Endodermal cell (in vitro differentiated cells): Measurements from ENCODE around the gene PLET1. TPM values are rescaled to one million over a fixed set of nuclear protein-coding genes. Genes with fewer than 3 reads are reported as not detected.

Experiments
- DNase-seq: peaks from one replicate; pipeline ENCODE4 v3.0.0-alpha.2; 2017
- H3K27ac ChIP-seq: 2 replicates; pipeline ENCODE4 v1.5.1; 2013; ENCODE audit warnings: mild to moderate bottlenecking, low read depth, low read length, moderate library complexity
- H3K27me3 ChIP-seq: 2 replicates; pipeline ENCODE4 v1.6.1; 2013; ENCODE audit warnings: mild to moderate bottlenecking, low read length, moderate library complexity; ENCODE audit not compliant: insufficient read depth, control insufficient read depth, poor library complexity, severe bottlenecking
- H3K36me3 ChIP-seq: 2 replicates; pipeline ENCODE4 v1.7.0; 2013; ENCODE audit warnings: mild to moderate bottlenecking, low read length, moderate library complexity; ENCODE audit not compliant: control insufficient read depth, insufficient read depth
- H3K4me1 ChIP-seq: one replicate; pipeline ENCODE4 v1.7.0; 2013; ENCODE audit warnings: low read length; ENCODE audit not compliant: control insufficient read depth, insufficient read depth
- H3K4me3 ChIP-seq: 2 replicates; pipeline ENCODE4 v1.5.1; 2013; ENCODE audit warnings: mild to moderate bottlenecking, low read length, moderate library complexity
- H3K9ac ChIP-seq: 2 replicates; pipeline ENCODE4 v1.6.1; 2013; ENCODE audit warnings: mild to moderate bottlenecking, low read length, moderate library complexity; ENCODE audit not compliant: poor library complexity, severe bottlenecking; ENCODE audit errors: extremely low read depth
- H3K9me3 ChIP-seq: 2 replicates; pipeline ENCODE4 v1.6.1; 2013; ENCODE audit warnings: mild to moderate bottlenecking, low read length, moderate library complexity; ENCODE audit not compliant: control insufficient read depth
- H3K27ac Mint-ChIP-seq: 2 replicates; pipeline ENCODE4 v1.8.0; 2020; ENCODE audit warnings: mixed read lengths
- H3K27me3 Mint-ChIP-seq: 2 replicates; pipeline ENCODE4 v1.8.0; 2021; ENCODE audit warnings: mild to moderate bottlenecking, mixed read lengths; ENCODE audit not compliant: insufficient read depth
- H3K36me3 Mint-ChIP-seq: 2 replicates; pipeline ENCODE4 v1.8.0; 2020; ENCODE audit warnings: low read depth, mixed read lengths
- H3K4me1 Mint-ChIP-seq: 2 replicates; pipeline ENCODE4 v1.8.0; 2020; ENCODE audit warnings: mixed read lengths
- H3K4me3 Mint-ChIP-seq: 2 replicates; pipeline ENCODE4 v1.8.0; 2020; ENCODE audit warnings: mild to moderate bottlenecking, moderate library complexity, mixed read lengths
- H3K9me3 Mint-ChIP-seq: 2 replicates; pipeline ENCODE4 v1.8.0; 2020; ENCODE audit warnings: mild to moderate bottlenecking, mixed read lengths
- CTCF ChIP-seq: fragments of 200-600 bp; sonication (generic); conservative IDR thresholded peaks from 2 replicates; pipeline ENCODE4 v1.5.0; 2021; ENCODE audit warnings: antibody characterized with exemption, mild to moderate bottlenecking
- WGBS, 2 experiments: methylation state at CpG; one replicate each; pipeline versions ENCODE4 v1.1.5 to v1.1.7; 2013; ENCODE audit warnings: missing lambda C conversion rate in 2 of 2, mixed read lengths in 1 of 2; ENCODE audit not compliant: insufficient coverage in 1 of 2, insufficient read length in 1 of 2; 5-methylcytosine and 5-hydroxymethylcytosine counted together
- total RNA-seq, 2 donors: library from RNA; stranded (reverse); fragmentation: NEBNext Ultra II Directional in 1 of 2; extraction: Animal tissue kit (Norgen Biotek cat#: 25700) in 1 of 2; gene quantifications; 2 replicates in 1 of 2; 3 replicates in 1 of 2; pipeline ENCODE4 v1.2.1, GENCODE V29; 2021

The PLET1 gene
- total RNA-seq, 2 donors from 2014 or later: not detected

GRCh38 chr11:112248201-112248600, 12.5 kb downstream of the PLET1 start:
- Histone ChIP-seq H3K27ac (no peak overlapping the region), H3K4me1 (no peaks in the 10 kb centered on the region), H3K36me3 (peaks cover 3% of the 10 kb centered on the region), H3K9ac (no peak overlapping the region), H3K4me3 (no peak overlapping the region), H3K9me3 (peaks cover 16% of the 10 kb centered on the region), H3K27me3 (no peaks in the 10 kb centered on the region)
- no peak overlapping the region for H3K27ac Mint-ChIP-seq
- DNase-seq: no peak
- no peak overlapping the region for H3K4me3 Mint-ChIP-seq
- WGBS, 2 experiments: 97% methylated on average over 2 of the region's 2 CpGs; no CpG with 5 or more reads in 1 of the 2 experiments
- TF ChIP-seq CTCF: no peak
- peaks cover 16% of the 10 kb centered on the region for H3K9me3 Mint-ChIP-seq
- H3K4me1 Mint-ChIP-seq: no peaks in the 10 kb centered on the region
- H3K36me3 Mint-ChIP-seq: peaks cover 10% of the 10 kb centered on the region
- H3K27me3 Mint-ChIP-seq: peaks cover 17% of the 10 kb centered on the region

GRCh38 chr11:112247201-112247600, 13.5 kb downstream of the PLET1 start:
- peaks cover 18% of the 10 kb centered on the region for H3K27me3 Mint-ChIP-seq
- 95 to 100% methylated on average over 2 to 4 of the region's 4 CpGs for WGBS, 2 experiments

GRCh38 chr11:112241486-112241885, 19.2 kb downstream of the PLET1 start:
- no peak for TF ChIP-seq CTCF
- Mint-ChIP-seq H3K36me3 (peaks cover 61% of the 10 kb centered on the region), H3K9me3 (peaks cover 22% of the 10 kb centered on the region), H3K4me3 (no peak overlapping the region), H3K27ac (no peak overlapping the region), H3K27me3 (peaks cover 17% of the 10 kb centered on the region), H3K4me1 (no peaks in the 10 kb centered on the region)
- no peaks in the 10 kb centered on the region for H3K27me3 ChIP-seq
- 95 to 98% methylated on average over 3 of the region's 3 CpGs for WGBS, 2 experiments
- H3K4me1 ChIP-seq: no peaks in the 10 kb centered on the region
- H3K36me3 ChIP-seq: peaks cover 31% of the 10 kb centered on the region
- no peak for DNase-seq
- H3K9me3 ChIP-seq: peaks cover 28% of the 10 kb centered on the region
- no peak overlapping the region for H3K9ac ChIP-seq
- H3K27ac ChIP-seq: no peak overlapping the region
- H3K4me3 ChIP-seq: no peak overlapping the region

More at GRCh38 chr11:112247201-112247600, 13.5 kb downstream of the PLET1 start:
- DNase-seq: no peak
- H3K27me3 ChIP-seq: no peaks in the 10 kb centered on the region
- no peak for TF ChIP-seq CTCF
- peaks cover 22% of the 10 kb centered on the region for H3K9me3 Mint-ChIP-seq
- H3K9ac ChIP-seq: no peak overlapping the region
- H3K27ac ChIP-seq: no peak overlapping the region
- peaks cover 6% of the 10 kb centered on the region for H3K36me3 ChIP-seq
- H3K27ac Mint-ChIP-seq: no peak overlapping the region
- H3K4me1 ChIP-seq: no peaks in the 10 kb centered on the region
- H3K4me1 Mint-ChIP-seq: no peaks in the 10 kb centered on the region
- no peak overlapping the region for H3K4me3 ChIP-seq
- H3K36me3 Mint-ChIP-seq: peaks cover 17% of the 10 kb centered on the region
- H3K4me3 Mint-ChIP-seq: no peak overlapping the region
- peaks cover 22% of the 10 kb centered on the region for H3K9me3 ChIP-seq
